ENCODE results near the gene SLC25A21.
A peak's percentile ranks its signal among the peaks of the same experiment; 100 is the strongest.

The SLC25A21 gene

GRCh38 chr14:36955376-36955775, 217.0 kb downstream of the SLC25A21 start:
- TF ChIP-seq, protein P1, sequence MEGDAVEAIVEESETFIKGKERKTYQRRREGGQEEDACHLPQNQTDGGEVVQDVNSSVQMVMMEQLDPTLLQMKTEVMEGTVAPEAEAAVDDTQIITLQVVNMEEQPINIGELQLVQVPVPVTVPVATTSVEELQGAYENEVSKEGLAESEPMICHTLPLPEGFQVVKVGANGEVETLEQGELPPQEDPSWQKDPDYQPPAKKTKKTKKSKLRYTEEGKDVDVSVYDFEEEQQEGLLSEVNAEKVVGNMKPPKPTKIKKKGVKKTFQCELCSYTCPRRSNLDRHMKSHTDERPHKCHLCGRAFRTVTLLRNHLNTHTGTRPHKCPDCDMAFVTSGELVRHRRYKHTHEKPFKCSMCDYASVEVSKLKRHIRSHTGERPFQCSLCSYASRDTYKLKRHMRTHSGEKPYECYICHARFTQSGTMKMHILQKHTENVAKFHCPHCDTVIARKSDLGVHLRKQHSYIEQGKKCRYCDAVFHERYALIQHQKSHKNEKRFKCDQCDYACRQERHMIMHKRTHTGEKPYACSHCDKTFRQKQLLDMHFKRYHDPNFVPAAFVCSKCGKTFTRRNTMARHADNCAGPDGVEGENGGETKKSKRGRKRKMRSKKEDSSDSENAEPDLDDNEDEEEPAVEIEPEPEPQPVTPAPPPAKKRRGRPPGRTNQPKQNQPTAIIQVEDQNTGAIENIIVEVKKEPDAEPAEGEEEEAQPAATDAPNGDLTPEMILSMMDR (IDR thresholded peaks at IDR 0.05; ENCODE audit: insufficient read depth, low read depth, low read length, missing control alignments), result no peak
- DNase-seq (ENCODE audit: low read depth), result no peak

DNA sequence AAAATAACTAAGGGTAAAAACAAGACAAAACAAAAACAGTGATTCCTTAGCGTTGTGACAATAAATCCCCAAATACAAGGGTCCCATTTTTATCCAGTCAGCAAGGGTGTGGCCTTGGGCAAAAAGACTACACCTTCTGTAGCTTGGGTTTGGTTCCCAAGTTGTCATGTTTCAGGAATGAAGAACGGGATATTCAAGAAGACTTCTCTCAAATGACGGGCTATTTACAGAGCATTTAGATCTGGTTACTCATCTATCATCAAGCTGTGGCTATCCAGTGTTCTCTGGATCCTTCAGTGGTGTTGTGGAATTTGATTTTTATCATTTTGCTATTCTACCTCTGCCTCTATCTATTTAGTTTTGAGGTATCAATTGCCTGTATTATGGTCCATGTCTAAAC, 219.7 kb downstream of the SLC25A21 start:
- H3K4me3 ChIP-seq (ENCODE audit: low read length), result no peak overlapping the region
- TF ChIP-seq, protein P1 (IDR thresholded peaks at IDR 0.05; ENCODE audit: insufficient read depth, low read depth, low read length, missing control alignments), result no peak
- DNase-seq (ENCODE audit: low read depth), result peak; percentile 93

More at GRCh38 chr14:36955376-36955775, 217.0 kb downstream of the SLC25A21 start:
- H3K4me3 ChIP-seq (ENCODE audit: low read length), result no peak overlapping the region

- DNase-seq (ENCODE audit: low read depth), result no peak
- no peak overlapping the region for H3K4me3 ChIP-seq (ENCODE audit: low read length)
- TF ChIP-seq, protein P1 (IDR thresholded peaks at IDR 0.05; ENCODE audit: insufficient read depth, low read depth, low read length, missing control alignments), result no peak
Observed at GRCh38 chr14:36951380-36951911, 221.0 kb downstream of the SLC25A21 start.

- DNase-seq (ENCODE audit: low read depth), result no peak
- TF ChIP-seq, protein P1 (IDR thresholded peaks at IDR 0.05; ENCODE audit: insufficient read depth, low read depth, low read length, missing control alignments), result no peak
Observed at GRCh38 chr14:36950812-36951211, 221.6 kb downstream of the SLC25A21 start.

GRCh38 chr14:36949371-36949770, 223.0 kb downstream of the SLC25A21 start:
- TF ChIP-seq, protein P1 (IDR thresholded peaks at IDR 0.05; ENCODE audit: insufficient read depth, low read depth, low read length, missing control alignments), result no peak
- DNase-seq (ENCODE audit: low read depth), result no peak
- H3K4me3 ChIP-seq (ENCODE audit: low read length), result no peak overlapping the region

More at GRCh38 chr14:36950812-36951211, 221.6 kb downstream of the SLC25A21 start:
- no peak overlapping the region for H3K4me3 ChIP-seq (ENCODE audit: low read length)

GRCh38 chr14:36948157-36948859, 224.1 kb downstream of the SLC25A21 start:
- no peak for DNase-seq (ENCODE audit: low read depth)
- H3K4me3 ChIP-seq (ENCODE audit: low read length), result no peak overlapping the region
- TF ChIP-seq, protein P1 (IDR thresholded peaks at IDR 0.05; ENCODE audit: insufficient read depth, low read depth, low read length, missing control alignments), result no peak

All from epithelial cell of esophagus (primary cell).